Testis (tissue), 3 donors: ENCODE measurements around the gene DAB1. TPM values are rescaled to one million over a fixed set of nuclear protein-coding genes. Genes with fewer than 3 reads are reported as not detected.

ENCODE experiments used
- DNase-seq: peaks from one replicate; pipeline ENCODE4 v3.0.0-alpha.2; 2019
- H3K27ac ChIP-seq, 2 donors: fragments of 200-600 bp; sonication (generic); one replicate each; pipeline ENCODE4 v1.5.1; 2019
- H3K27me3 ChIP-seq: fragments of 200-600 bp; sonication (generic); one replicate; pipeline ENCODE4 v1.5.1; 2019
- H3K36me3 ChIP-seq: fragments of 200-600 bp; sonication (generic); one replicate; pipeline ENCODE4 v1.5.1; 2017; ENCODE audit warnings: low read depth; ENCODE audit errors: missing control alignments
- H3K4me1 ChIP-seq: fragments of 200-600 bp; sonication (generic); one replicate; pipeline ENCODE4 v1.5.1; 2019
- H3K4me3 ChIP-seq, 2 donors: fragments of 200-600 bp; sonication (generic); one replicate each; pipeline ENCODE4 v1.5.1; 2017 to 2019
- H3K9me3 ChIP-seq: fragments of 200-600 bp; sonication (generic); one replicate; pipeline ENCODE4 v1.5.1; 2017
- POLR2A ChIP-seq: fragments of 450-650 bp; IDR thresholded peaks from one replicate; pipeline ENCODE4 v1.6.1; 2017; ENCODE audit warnings: antibody characterized with exemption, mild to moderate bottlenecking, moderate library complexity
- WGBS, 2 donors: methylation state at CpG; one replicate each; pipeline ENCODE4 v1.1.5; 2018; 5-methylcytosine and 5-hydroxymethylcytosine counted together
- intact Hi-C: fragments of 100-400 bp; cut with DNase I; formaldehyde crosslinking; loops from one replicate; pipeline ENCODE4 v1.15.1; 2023; ENCODE audit warnings: low total_unique reads
- polyA plus RNA-seq: library from polyadenylated mRNA; stranded (reverse); fragments of 350-450 nt; fragmentation: Illumina TruSeq; extraction: RNeasy Lipid Tissue Mini Kit (QIAGEN cat#74804); gene quantifications from one replicate; pipeline ENCODE4 v1.2.3, GENCODE V29; 2014; ENCODE audit warnings: low read depth, low replicate concordance; ENCODE audit not compliant: insufficient read depth
- total RNA-seq, 2 donors: library from RNA; depleted of rRNA; stranded (reverse); fragments of >200 nt; gene quantifications; one replicate each; pipeline ENCODE4 v1.2.3, GENCODE V29; 2016
- TF ChIP-seq, protein P1 (sequence below), 3 experiments: fragments of 450-650 bp in 2 of 3; fragments of 200-600 bp in 1 of 3; sonication (generic) in 1 of 3; IDR thresholded peaks; one replicate each; pipeline ENCODE4 v1.5.1; 2016 to 2019; ENCODE audit warnings: antibody characterized with exemption in 3 of 3, mild to moderate bottlenecking in 2 of 3, moderate library complexity in 1 of 3

Gene DAB1
- total and polyA plus RNA-seq, 3 donors from 2014 or later = 0.79 to 1.7 (median 1.2) TPM

DNA sequence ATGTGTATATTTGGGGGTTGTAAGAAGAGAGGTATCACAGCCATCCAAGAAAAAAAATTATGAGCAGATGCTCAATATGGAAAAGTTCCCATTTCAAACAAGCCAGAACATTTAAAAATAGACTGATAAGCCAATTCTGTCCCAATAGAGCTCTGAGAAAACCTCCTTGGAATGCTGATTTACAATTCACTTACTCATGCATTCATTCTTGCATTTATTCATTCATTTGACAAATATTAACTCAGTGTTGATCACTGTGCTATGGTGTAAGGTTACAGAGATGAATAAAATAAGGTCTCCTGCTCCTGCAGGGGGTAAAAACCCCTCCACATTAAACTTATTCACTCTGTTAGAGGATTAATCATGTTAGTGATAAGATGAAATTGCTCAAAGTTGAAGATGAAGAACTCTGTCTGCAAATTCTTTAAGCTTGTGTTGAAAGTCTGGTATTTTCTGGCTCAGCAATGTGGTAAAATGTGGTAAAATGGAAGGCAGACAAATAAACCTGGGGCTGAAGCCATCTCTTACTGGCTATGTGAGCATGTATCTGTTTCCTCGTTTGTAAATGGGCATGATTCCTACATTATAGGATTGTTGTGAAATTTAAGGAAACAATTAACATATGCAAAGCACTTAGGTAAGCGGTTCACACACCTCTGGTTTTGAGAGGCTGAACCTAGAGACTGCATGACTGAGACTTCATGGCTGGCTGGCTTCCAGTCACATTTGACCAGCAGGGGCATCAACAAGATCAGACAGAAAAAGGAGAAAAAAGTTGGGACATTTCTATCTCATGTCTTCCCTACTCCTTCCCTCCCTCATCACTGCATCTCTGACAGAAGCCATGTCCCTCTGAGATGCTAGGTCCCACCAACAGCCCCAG is 45.0 kb upstream of the DAB1 start:
- TF ChIP-seq POLR2A = no peak
- TF ChIP-seq, protein P1, sequence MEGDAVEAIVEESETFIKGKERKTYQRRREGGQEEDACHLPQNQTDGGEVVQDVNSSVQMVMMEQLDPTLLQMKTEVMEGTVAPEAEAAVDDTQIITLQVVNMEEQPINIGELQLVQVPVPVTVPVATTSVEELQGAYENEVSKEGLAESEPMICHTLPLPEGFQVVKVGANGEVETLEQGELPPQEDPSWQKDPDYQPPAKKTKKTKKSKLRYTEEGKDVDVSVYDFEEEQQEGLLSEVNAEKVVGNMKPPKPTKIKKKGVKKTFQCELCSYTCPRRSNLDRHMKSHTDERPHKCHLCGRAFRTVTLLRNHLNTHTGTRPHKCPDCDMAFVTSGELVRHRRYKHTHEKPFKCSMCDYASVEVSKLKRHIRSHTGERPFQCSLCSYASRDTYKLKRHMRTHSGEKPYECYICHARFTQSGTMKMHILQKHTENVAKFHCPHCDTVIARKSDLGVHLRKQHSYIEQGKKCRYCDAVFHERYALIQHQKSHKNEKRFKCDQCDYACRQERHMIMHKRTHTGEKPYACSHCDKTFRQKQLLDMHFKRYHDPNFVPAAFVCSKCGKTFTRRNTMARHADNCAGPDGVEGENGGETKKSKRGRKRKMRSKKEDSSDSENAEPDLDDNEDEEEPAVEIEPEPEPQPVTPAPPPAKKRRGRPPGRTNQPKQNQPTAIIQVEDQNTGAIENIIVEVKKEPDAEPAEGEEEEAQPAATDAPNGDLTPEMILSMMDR (IDR thresholded peaks at IDR 0.05) = no peak
- WGBS, 2 donors = 68 to 70% methylated on average over 2 of the region's 2 CpGs
- Histone ChIP-seq H3K27me3 (no peaks in the 10 kb centered on the region), H3K4me1 (peaks cover 7% of the 10 kb centered on the region), H3K27ac (no peak overlapping the region), H3K36me3 (no peaks in the 10 kb centered on the region), H3K9me3 (no peaks in the 10 kb centered on the region), H3K4me3 (no peak overlapping the region)
- DNase-seq = no peak
- intact Hi-C loops = no loop called here

- DNase-seq = no peak
- Histone ChIP-seq H3K36me3 (no peaks in the 10 kb centered on the region), H3K27me3 (no peaks in the 10 kb centered on the region), H3K4me3 (no peak overlapping the region), H3K4me1 (peaks cover 7% of the 10 kb centered on the region), H3K27ac (no peak overlapping the region), H3K9me3 (no peaks in the 10 kb centered on the region)
- intact Hi-C loops = no loop called here
- WGBS, 2 donors = 47 to 92% methylated on average over 1 of the region's 1 CpG
- no peak for TF ChIP-seq POLR2A
- TF ChIP-seq, protein P1 (IDR thresholded peaks at IDR 0.05) = no peak
Measured at GRCh38 chr1:57467830-57468229, 44.0 kb upstream of the DAB1 start.

DNA sequence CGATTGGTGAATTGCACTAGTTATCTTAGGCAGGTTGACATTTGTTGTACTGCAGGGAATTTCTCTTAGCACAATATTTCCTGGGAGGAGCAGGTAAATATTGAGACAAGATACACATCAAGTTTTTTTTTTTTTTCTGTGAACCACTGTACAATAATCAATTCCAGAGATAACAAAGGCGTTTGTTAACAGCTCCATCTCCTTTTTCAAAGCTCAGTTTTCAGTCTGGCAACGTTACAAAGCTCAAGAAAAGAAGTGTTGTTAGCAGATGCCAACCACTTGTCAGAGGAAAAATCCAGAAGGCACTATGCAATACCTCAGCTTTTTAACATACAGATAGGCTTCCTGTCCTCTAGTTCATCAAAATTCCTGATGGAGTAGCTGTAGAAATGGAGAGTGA is 40.9 kb upstream of the DAB1 start:
- no peak for TF ChIP-seq POLR2A
- TF ChIP-seq, protein P1 (IDR thresholded peaks at IDR 0.05) = no peak
- H3K36me3 ChIP-seq = no peaks in the 10 kb centered on the region
- DNase-seq = no peak
- intact Hi-C loops = no loop called here
- no peaks in the 10 kb centered on the region for H3K27me3 ChIP-seq
- no peak overlapping the region for H3K27ac ChIP-seq
- no peaks in the 10 kb centered on the region for H3K9me3 ChIP-seq
- peaks cover 7% of the 10 kb centered on the region for H3K4me1 ChIP-seq
- WGBS, 2 donors = 62 to 63% methylated on average over 3 of the region's 3 CpGs
- H3K4me3 ChIP-seq = no peak overlapping the region

DNA sequence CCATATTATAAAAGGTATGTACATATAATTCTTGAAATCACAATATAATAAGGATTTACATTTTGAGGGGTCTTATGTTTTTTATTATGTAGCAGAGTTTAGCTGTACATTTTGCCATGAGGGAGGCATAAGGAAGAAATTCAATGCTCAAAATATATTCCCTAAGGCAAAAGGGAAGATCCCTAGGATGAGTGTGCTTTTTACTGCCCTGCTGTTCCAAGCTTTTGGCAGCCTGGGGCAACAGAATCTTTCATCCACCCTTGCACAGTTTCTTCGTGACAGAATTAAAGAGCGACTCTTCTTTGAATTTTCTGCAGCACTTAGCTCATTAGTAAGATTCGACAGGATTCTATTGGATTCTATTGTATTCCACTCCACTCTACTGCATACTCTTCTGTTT is 39.5 kb upstream of the DAB1 start:
- Histone ChIP-seq H3K9me3 (no peaks in the 10 kb centered on the region), H3K4me3 (no peak overlapping the region), H3K36me3 (no peaks in the 10 kb centered on the region), H3K27me3 (no peaks in the 10 kb centered on the region), H3K27ac (no peak overlapping the region), H3K4me1 (no peaks in the 10 kb centered on the region)
- no peak for DNase-seq
- TF ChIP-seq, protein P1 (IDR thresholded peaks at IDR 0.05) = no peak
- TF ChIP-seq POLR2A = no peak
- intact Hi-C loops = no loop called here
- 65 to 98% methylated on average over 3 of the region's 3 CpGs for WGBS, 2 donors

- no peaks in the 10 kb centered on the region for H3K9me3 ChIP-seq
- intact Hi-C loops = no loop called here
- WGBS, 2 donors = 82 to 83% methylated on average over 2 of the region's 2 CpGs
- no peaks in the 10 kb centered on the region for H3K27me3 ChIP-seq
- no peaks in the 10 kb centered on the region for H3K4me1 ChIP-seq
- no peak overlapping the region for H3K27ac ChIP-seq
- TF ChIP-seq, protein P1 (IDR thresholded peaks at IDR 0.05) = no peak
- TF ChIP-seq POLR2A = no peak
- no peaks in the 10 kb centered on the region for H3K36me3 ChIP-seq
- no peak overlapping the region for H3K4me3 ChIP-seq
- DNase-seq = no peak
Measured at GRCh38 chr1:57461405-57461804, 37.5 kb upstream of the DAB1 start.
